Fibroblast of the aortic adventitia (primary cell): ENCODE measurements around the gene CHRNA7. TPM values are rescaled to one million over a fixed set of nuclear protein-coding genes. Genes with fewer than 3 reads are reported as not detected.

Experiments used
- DNase-seq: peaks from one replicate; pipeline ENCODE4 v3.0.0-alpha.2; 2010; ENCODE audit warnings: low read depth
- H3K4me3 ChIP-seq: 2 replicates; pipeline ENCODE4 v1.5.1; 2011; ENCODE audit warnings: low read depth, mild to moderate bottlenecking, control low read depth, low read length, moderate library complexity
- CTCF ChIP-seq: IDR thresholded peaks from 2 replicates; pipeline ENCODE4 v1.5.1; 2011; ENCODE audit warnings: mild to moderate bottlenecking, low read length, control low read depth, inconsistent platforms; ENCODE audit not compliant: insufficient read depth
- total RNA-seq: library from RNA; depleted of rRNA; stranded (reverse); fragments of >200 nt; gene quantifications from 2 replicates; pipeline ENCODE4 v1.2.3, GENCODE V29; 2012; ENCODE audit warnings: low replicate concordance

The CHRNA7 gene
- total RNA-seq, 1 donor: 0.18 TPM

GRCh38 chr15:32096213-32096612 is 65.9 kb downstream of the CHRNA7 start:
- no peak for DNase-seq
- TF ChIP-seq CTCF: no peak
- H3K4me3 ChIP-seq: no peak overlapping the region

GRCh38 chr15:32096916-32097617 is 66.8 kb downstream of the CHRNA7 start:
- no peak overlapping the region for H3K4me3 ChIP-seq
- DNase-seq: no peak
- TF ChIP-seq CTCF: no peak

- no peak overlapping the region for H3K4me3 ChIP-seq
- no peak for TF ChIP-seq CTCF
- DNase-seq: no peak
These were observed 67.7 kb downstream of the CHRNA7 start for GRCh38 chr15:32098033-32098432.

GRCh38 chr15:32099097-32099785 is 68.9 kb downstream of the CHRNA7 start:
- TF ChIP-seq CTCF: no peak
- no peak for DNase-seq

GRCh38 chr15:32099956-32100684 is 69.8 kb downstream of the CHRNA7 start:
- DNase-seq: no peak
- no peak for TF ChIP-seq CTCF
- no peak overlapping the region for H3K4me3 ChIP-seq

More at GRCh38 chr15:32099097-32099785, 68.9 kb downstream of the CHRNA7 start:
- H3K4me3 ChIP-seq: no peak overlapping the region

GRCh38 chr15:32104061-32104995 is 74.0 kb downstream of the CHRNA7 start:
- DNase-seq: no peak
- no peak for TF ChIP-seq CTCF
- no peak overlapping the region for H3K4me3 ChIP-seq
